Esophagus (tissue), 2 donors: ENCODE measurements around the gene GAS2L2. TPM values are rescaled to one million over a fixed set of nuclear protein-coding genes. Genes with fewer than 3 reads are reported as not detected.

Experiments used
- H3K27ac ChIP-seq, 2 donors: one replicate each; pipeline ENCODE4 v1.5.1; 2013; ENCODE audit warnings: low read depth in 2 of 2, mild to moderate bottlenecking in 2 of 2, inconsistent platforms in 1 of 2, low read length in 1 of 2, moderate library complexity in 1 of 2
- H3K27me3 ChIP-seq, 2 donors: one replicate each; pipeline ENCODE4 v1.6.1; 2013; ENCODE audit warnings: low read length in 2 of 2, control low read depth in 1 of 2, mild to moderate bottlenecking in 1 of 2; ENCODE audit not compliant: insufficient read depth in 2 of 2, control insufficient read depth in 1 of 2
- H3K36me3 ChIP-seq, 2 donors: one replicate each; pipeline ENCODE4 v1.6.1; 2013; ENCODE audit warnings: low read length in 1 of 2; ENCODE audit not compliant: control insufficient read depth in 2 of 2, insufficient read depth in 2 of 2
- H3K4me1 ChIP-seq, 2 donors: one replicate each; pipeline ENCODE4 v1.6.1; 2013; ENCODE audit warnings: low read length in 1 of 2; ENCODE audit not compliant: control insufficient read depth in 2 of 2, insufficient read depth in 2 of 2
- H3K4me3 ChIP-seq, 2 donors: one replicate each; pipeline ENCODE4 v1.5.1; 2013; ENCODE audit warnings: low read length in 2 of 2, mild to moderate bottlenecking in 2 of 2, low read depth in 1 of 2, moderate library complexity in 1 of 2
- H3K9me3 ChIP-seq, 2 donors: one replicate each; pipeline ENCODE4 v1.6.1; 2013; ENCODE audit warnings: mild to moderate bottlenecking in 2 of 2, low read depth in 1 of 2, low read length in 1 of 2, moderate library complexity in 1 of 2; ENCODE audit not compliant: control insufficient read depth in 2 of 2, insufficient read depth in 1 of 2
- WGBS, 2 donors: extraction: QIAGEN DNeasy Blood & Tissue Kit; methylation state at CpG; one replicate each; pipeline ENCODE4 v1.1.7; 2013; 5-methylcytosine and 5-hydroxymethylcytosine counted together
- polyA plus RNA-seq, 2 donors: library from polyadenylated mRNA; stranded (reverse); fragments of 200-250 nt; gene quantifications; one replicate each; pipeline ENCODE4 v1.2.3, GENCODE V29; 2013
- donor health status: healthy with polysubstance abuse.
- donor health status: Bipolar disorder and iron deficiency.

Gene GAS2L2
- polyA plus RNA-seq, 2 donors, result 0.01 to 0.08 TPM

- Histone ChIP-seq H3K36me3 (no peaks in the 10 kb centered on the region), H3K27ac (no peak overlapping the region), H3K9me3 (no peaks in the 10 kb centered on the region), H3K4me3 (no peak overlapping the region), H3K4me1 (peaks cover 0 to 15% of the 10 kb centered on the region in 2 donors), H3K27me3 (no peaks in the 10 kb centered on the region)
- WGBS, 2 donors, result 73 to 81% methylated on average over 6 of the region's 6 CpGs
These were observed 4.1 kb downstream of the GAS2L2 start for GRCh38 chr17:35748979-35749378.

DNA sequence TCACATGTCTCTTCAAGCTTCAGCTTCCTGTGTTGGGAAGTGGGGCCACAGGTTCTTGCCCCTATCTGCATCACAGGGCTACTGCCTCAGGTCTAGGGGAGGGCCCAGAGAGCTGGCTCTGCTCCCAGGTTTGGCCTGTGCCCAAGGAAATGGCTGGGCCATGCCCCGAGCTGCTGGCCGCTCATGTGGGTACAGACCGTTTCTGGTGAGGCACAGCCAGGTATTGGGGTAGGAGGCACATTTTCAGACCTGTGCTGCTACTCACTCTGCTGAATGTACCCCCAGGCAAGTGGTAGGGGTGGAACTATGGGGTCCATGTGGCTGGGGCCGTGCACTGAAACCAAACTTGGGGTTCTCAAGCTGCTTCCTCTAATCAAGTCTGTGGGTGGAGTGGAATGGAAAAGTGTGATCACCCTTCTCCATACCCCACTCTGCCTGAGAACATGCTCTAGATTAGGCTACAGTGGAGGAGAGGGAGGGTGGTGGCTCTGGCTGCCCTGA is 4.6 kb downstream of the GAS2L2 start:
- H3K27me3 ChIP-seq, result no peaks in the 10 kb centered on the region
- no peaks in the 10 kb centered on the region for H3K36me3 ChIP-seq
- H3K4me3 ChIP-seq, result no peak overlapping the region
- H3K4me1 ChIP-seq, result peaks cover 0 to 15% of the 10 kb centered on the region in 2 donors
- 18 to 29% methylated on average over 4 of the region's 4 CpGs for WGBS, 2 donors
- H3K9me3 ChIP-seq, result no peaks in the 10 kb centered on the region
- H3K27ac ChIP-seq, result no peak overlapping the region

DNA sequence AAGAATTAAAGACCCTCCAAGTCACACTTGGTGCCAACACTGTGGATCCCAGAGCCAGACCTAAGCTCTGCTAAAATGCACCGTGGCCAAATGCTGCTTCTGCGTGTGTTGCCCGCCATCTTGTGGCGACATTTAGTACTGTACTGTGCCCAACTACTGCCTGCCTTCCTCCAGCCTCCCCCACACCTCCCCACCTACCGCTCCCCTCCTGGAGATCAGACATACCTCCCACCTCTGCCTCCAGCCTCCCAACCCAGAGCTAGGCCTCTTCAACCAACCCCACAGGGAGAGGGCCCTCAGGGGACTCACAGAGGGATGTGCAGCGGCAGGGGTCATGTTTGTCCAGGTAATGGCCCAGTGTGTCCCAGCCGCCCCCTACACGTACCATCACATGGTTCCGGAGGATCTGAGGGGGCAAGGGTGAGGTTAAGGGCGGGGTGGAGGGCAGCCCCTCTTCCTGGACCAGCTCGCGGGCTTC is 5.5 kb downstream of the GAS2L2 start:
- Histone ChIP-seq H3K27me3 (no peaks in the 10 kb centered on the region), H3K27ac (no peak overlapping the region), H3K9me3 (no peaks in the 10 kb centered on the region), H3K36me3 (no peaks in the 10 kb centered on the region), H3K4me3 (no peak overlapping the region), H3K4me1 (peaks cover 0 to 13% of the 10 kb centered on the region in 2 donors)
- WGBS, 2 donors, result 27 to 30% methylated on average over 12 of the region's 12 CpGs

DNA sequence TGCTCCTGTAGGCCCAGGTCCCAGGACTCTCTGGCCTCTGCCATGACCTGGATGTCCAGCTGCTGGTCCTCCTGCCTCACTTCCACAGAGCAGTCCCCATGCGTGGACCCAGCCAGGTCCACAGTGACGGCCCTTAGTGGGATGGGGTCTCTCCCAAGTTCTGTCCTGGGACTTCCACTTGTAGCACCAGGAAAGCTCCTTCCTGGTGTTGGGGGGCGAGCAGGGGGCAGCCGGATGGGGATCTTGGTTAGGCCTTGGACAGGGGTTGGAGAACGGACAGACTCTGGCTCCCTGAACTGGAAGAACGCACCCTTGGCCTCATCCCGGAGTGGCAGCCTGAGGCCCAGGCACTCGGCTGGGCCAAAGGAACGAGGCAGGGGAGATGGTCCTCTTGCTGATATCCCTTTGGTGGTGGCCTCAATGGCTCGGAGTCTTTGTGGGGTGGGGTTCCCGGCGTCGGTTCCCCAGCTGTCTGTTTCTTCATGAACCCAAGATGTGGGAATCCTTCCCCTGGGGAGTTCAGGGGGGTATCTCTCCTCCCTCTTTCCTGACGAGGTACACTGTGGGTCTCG is 7.2 kb downstream of the GAS2L2 start:
- WGBS, 2 donors, result 84 to 86% methylated on average over 15 of the region's 15 CpGs
- peaks cover 0 to 2% of the 10 kb centered on the region in 2 donors for H3K9me3 ChIP-seq
- H3K4me3 ChIP-seq, result no peak overlapping the region
- no peaks in the 10 kb centered on the region for H3K36me3 ChIP-seq
- no peak overlapping the region for H3K27ac ChIP-seq
- H3K27me3 ChIP-seq, result peaks cover 0 to 7% of the 10 kb centered on the region in 2 donors
- peaks cover 5 to 17% of the 10 kb centered on the region in 2 donors for H3K4me1 ChIP-seq

DNA sequence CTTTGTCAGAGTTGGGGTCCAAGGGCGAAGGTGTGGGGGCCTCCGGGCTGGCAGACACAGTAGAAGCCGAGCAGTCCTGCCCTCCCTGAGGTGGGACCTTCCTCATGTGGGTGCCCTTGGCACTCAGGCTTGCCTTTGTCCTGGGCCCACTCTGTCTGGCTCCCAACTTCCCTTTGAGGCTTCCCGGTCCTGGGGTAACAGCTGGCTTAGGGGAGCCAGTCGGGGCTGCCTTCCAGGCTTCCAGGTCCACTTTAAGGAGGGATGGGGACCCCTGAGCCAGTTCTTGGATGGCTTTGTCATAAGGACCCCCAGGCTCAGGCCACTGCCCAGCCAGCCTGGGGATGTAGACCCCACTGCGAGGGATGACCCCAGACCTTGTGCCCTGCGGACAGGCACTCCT is 7.8 kb downstream of the GAS2L2 start:
- Histone ChIP-seq H3K36me3 (no peaks in the 10 kb centered on the region), H3K4me1 (peaks cover 5 to 14% of the 10 kb centered on the region in 2 donors), H3K9me3 (peaks cover 0 to 6% of the 10 kb centered on the region in 2 donors), H3K27me3 (peaks cover 0 to 10% of the 10 kb centered on the region in 2 donors), H3K4me3 (no peak overlapping the region), H3K27ac (no peak overlapping the region)
- 85 to 88% methylated on average over 7 of the region's 7 CpGs for WGBS, 2 donors

- Histone ChIP-seq H3K4me3 (no peak overlapping the region), H3K36me3 (no peaks in the 10 kb centered on the region), H3K27ac (no peak overlapping the region), H3K27me3 (peaks cover 0 to 10% of the 10 kb centered on the region in 2 donors), H3K9me3 (peaks cover 0 to 6% of the 10 kb centered on the region in 2 donors), H3K4me1 (peaks cover 5 to 14% of the 10 kb centered on the region in 2 donors)
- 77 to 79% methylated on average over 8 of the region's 8 CpGs for WGBS, 2 donors
These were observed 8.2 kb downstream of the GAS2L2 start for GRCh38 chr17:35744830-35745229.

DNA sequence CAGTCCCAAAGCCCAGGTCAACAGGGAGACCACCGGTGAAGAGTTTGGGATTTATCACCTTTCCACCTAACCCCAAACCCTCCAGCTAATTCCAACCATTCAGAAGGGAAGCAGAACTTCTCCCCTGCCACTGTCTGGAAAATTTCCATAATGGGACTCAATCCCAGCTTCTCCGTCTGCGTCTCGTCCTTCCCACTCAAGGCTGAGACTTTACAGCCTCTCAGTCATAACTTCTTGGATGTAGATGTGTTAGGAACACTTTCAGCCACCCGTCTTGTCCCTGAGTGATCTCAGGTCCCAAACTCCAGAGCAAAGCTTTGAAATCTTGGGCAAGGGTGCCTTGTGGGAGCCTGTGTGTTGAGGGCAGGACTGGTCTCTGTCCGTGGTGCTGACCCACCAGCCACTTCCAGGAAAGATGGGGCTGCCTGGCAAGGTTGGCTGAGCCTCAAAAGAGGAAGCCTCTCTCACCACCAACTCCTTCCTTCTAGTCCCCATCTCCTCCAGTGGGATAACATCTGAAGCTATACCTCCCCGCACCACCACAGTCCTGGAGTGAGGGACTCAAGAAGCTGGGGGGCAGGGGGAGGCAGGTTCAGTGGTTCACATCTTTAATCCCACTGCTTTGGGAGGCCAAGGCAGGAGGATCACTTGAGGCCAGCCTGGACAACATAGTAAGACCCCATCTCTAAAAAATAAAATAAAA is 9.3 kb downstream of the GAS2L2 start:
- no peak overlapping the region for H3K27ac ChIP-seq
- WGBS, 2 donors, result 43 to 45% methylated on average over 7 of the region's 7 CpGs
- peaks cover 5 to 14% of the 10 kb centered on the region in 2 donors for H3K4me1 ChIP-seq
- H3K9me3 ChIP-seq, result peaks cover 0 to 6% of the 10 kb centered on the region in 2 donors
- H3K36me3 ChIP-seq, result no peaks in the 10 kb centered on the region
- H3K27me3 ChIP-seq, result peaks cover 0 to 10% of the 10 kb centered on the region in 2 donors
- no peak overlapping the region for H3K4me3 ChIP-seq

- Histone ChIP-seq H3K27ac (no peak overlapping the region), H3K4me3 (no peak overlapping the region), H3K36me3 (no peaks in the 10 kb centered on the region), H3K27me3 (peaks cover 0 to 10% of the 10 kb centered on the region in 2 donors), H3K9me3 (peaks cover 0 to 6% of the 10 kb centered on the region in 2 donors), H3K4me1 (peaks cover 5 to 9% of the 10 kb centered on the region in 2 donors)
- 69 to 71% methylated on average over 7 of the region's 7 CpGs for WGBS, 2 donors
These were observed 10.1 kb downstream of the GAS2L2 start for GRCh38 chr17:35742896-35743477.

DNA sequence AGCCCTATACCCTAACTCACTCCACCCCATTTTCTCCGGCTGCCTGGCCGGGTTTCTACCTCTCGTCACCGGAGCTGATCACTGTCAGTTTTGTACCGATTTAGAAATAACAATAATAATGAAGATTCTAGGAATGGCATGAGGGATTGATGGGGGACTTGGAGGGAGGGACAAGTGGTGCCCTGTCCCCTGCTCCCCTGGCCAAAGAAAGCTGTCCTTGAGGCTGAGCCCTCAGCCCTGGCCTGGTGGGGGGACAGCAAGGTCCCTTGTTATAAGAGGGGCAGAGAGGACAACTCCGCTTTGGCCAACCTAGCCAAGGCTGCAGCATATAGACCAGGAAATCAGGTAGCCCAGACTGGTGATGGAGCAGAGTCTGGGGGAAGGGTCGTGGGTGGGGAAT is 10.5 kb downstream of the GAS2L2 start:
- H3K4me3 ChIP-seq, result no peak overlapping the region
- WGBS, 2 donors, result 68 to 74% methylated on average over 7 of the region's 7 CpGs
- H3K9me3 ChIP-seq, result peaks cover 0 to 6% of the 10 kb centered on the region in 2 donors
- no peaks in the 10 kb centered on the region for H3K36me3 ChIP-seq
- H3K27me3 ChIP-seq, result peaks cover 0 to 10% of the 10 kb centered on the region in 2 donors
- H3K27ac ChIP-seq, result no peak overlapping the region
- peaks cover 5 to 9% of the 10 kb centered on the region in 2 donors for H3K4me1 ChIP-seq
